SK-N-SH treated with all-trans-retinoic acid at 6 μM for 48 hours (cell line): ENCODE results near the gene DRAP1.
A peak's percentile ranks its signal among the peaks of the same experiment; 100 is the strongest.

ENCODE experiments used
- ATAC-seq: fragments of 200-7000 bp; cut with Tn5 transposase; 3 replicates; pipeline ENCODE4 v1.9.1; 2020; ENCODE audit warnings: mild to moderate bottlenecking, moderate library complexity
- ARNTL ChIP-seq: fragments of 450-650 bp; formaldehyde crosslinking; IDR thresholded peaks from 2 replicates; pipeline ENCODE4 v1.5.0; 2020; ENCODE audit warnings: low read depth, mild to moderate bottlenecking, moderate library complexity, borderline replicate concordance
- BACH2 ChIP-seq: fragments of 250-450 bp; sonication (Bioruptor Pico); IDR thresholded peaks from 2 replicates; pipeline ENCODE4 v1.9.0; 2021; ENCODE audit warnings: mild to moderate bottlenecking, borderline replicate concordance
- ESRRG ChIP-seq: fragments of 250-450 bp; sonication (Bioruptor Pico); IDR thresholded peaks from 2 replicates; pipeline ENCODE4 v1.6.1; 2021; ENCODE audit warnings: mild to moderate bottlenecking
- GLIS3 ChIP-seq: fragments of 250-450 bp; sonication (Bioruptor Pico); IDR thresholded peaks from 2 replicates; pipeline ENCODE4 v1.5.0; 2020; ENCODE audit warnings: mild to moderate bottlenecking, moderate library complexity
- ISL1 ChIP-seq: fragments of 250-450 bp; sonication (Bioruptor Pico); IDR thresholded peaks from 2 replicates; pipeline ENCODE4 v2.1.2; 2022; ENCODE audit warnings: mild to moderate bottlenecking, moderate library complexity
- OSR1 ChIP-seq: fragments of 250-450 bp; sonication (Bioruptor Pico); IDR thresholded peaks from 2 replicates; pipeline ENCODE4 v1.8.0; 2022; ENCODE audit warnings: moderate library complexity, mild to moderate bottlenecking, inconsistent platforms
- PPARA ChIP-seq: fragments of 250-450 bp; sonication (Bioruptor Pico); IDR thresholded peaks from 2 replicates; pipeline ENCODE4 v1.5.0; 2020; ENCODE audit warnings: mild to moderate bottlenecking, borderline replicate concordance
- RARB ChIP-seq: fragments of 250-450 bp; sonication (Bioruptor Pico); IDR thresholded peaks from 2 replicates; pipeline ENCODE4 v1.8.0; 2021; ENCODE audit warnings: mild to moderate bottlenecking, moderate library complexity
- TCF4 ChIP-seq: fragments of 250-450 bp; sonication (Bioruptor Pico); IDR thresholded peaks from 2 replicates; pipeline ENCODE4 v1.8.0; 2021; ENCODE audit warnings: mild to moderate bottlenecking, moderate library complexity, borderline replicate concordance
- TOX ChIP-seq: fragments of 250-450 bp; sonication (Bioruptor Pico); IDR thresholded peaks from 2 replicates; pipeline ENCODE4 v1.8.0; 2021; ENCODE audit warnings: mild to moderate bottlenecking, moderate library complexity, borderline replicate concordance
- ZC3H10 ChIP-seq: fragments of 250-450 bp; sonication (Bioruptor Pico); IDR thresholded peaks from 2 replicates; pipeline ENCODE4 v1.5.1; 2021; ENCODE audit warnings: mild to moderate bottlenecking, moderate library complexity
- ZFP3 ChIP-seq: fragments of 250-450 bp; sonication (Bioruptor Pico); IDR thresholded peaks from 2 replicates; pipeline ENCODE4 v1.5.0; 2020; ENCODE audit warnings: mild to moderate bottlenecking, moderate library complexity
- ZFP30 ChIP-seq: fragments of 450-650 bp; formaldehyde crosslinking; IDR thresholded peaks from 2 replicates; pipeline ENCODE4 v1.5.0; 2022; ENCODE audit warnings: mild to moderate bottlenecking, moderate library complexity
- ZNF565 ChIP-seq: fragments of 450-650 bp; formaldehyde crosslinking; conservative IDR thresholded peaks from 2 replicates; pipeline ENCODE4 v1.5.0; 2020; ENCODE audit warnings: low read depth, mild to moderate bottlenecking, moderate library complexity
- ZNF8 ChIP-seq: fragments of 450-650 bp; formaldehyde crosslinking; IDR thresholded peaks from 2 replicates; pipeline ENCODE4 v1.5.0; 2020; ENCODE audit warnings: mild to moderate bottlenecking, moderate library complexity
- TF ChIP-seq, protein P1 (sequence below): fragments of 250-450 bp; sonication (Bioruptor Pico); IDR thresholded peaks from 2 replicates; pipeline ENCODE4 v1.8.0; 2020; ENCODE audit warnings: mild to moderate bottlenecking, moderate library complexity, borderline replicate concordance
- TF ChIP-seq, protein P2 (sequence below): fragments of 250-450 bp; sonication (Bioruptor Pico); IDR thresholded peaks from 2 replicates; pipeline ENCODE4 v1.5.1; 2020; ENCODE audit warnings: low read depth, mild to moderate bottlenecking, moderate library complexity
- TF ChIP-seq, protein P3 (sequence below): fragments of 250-450 bp; sonication (Bioruptor Pico); IDR thresholded peaks from 2 replicates; pipeline ENCODE4 v1.5.1; 2021; ENCODE audit warnings: mild to moderate bottlenecking, moderate library complexity
- TF ChIP-seq, protein P4 (sequence below): fragments of 250-450 bp; sonication (Bioruptor Pico); IDR thresholded peaks from 2 replicates; pipeline ENCODE4 v1.5.0; 2020; ENCODE audit warnings: mild to moderate bottlenecking, moderate library complexity

DRAP1 gene

DNA sequence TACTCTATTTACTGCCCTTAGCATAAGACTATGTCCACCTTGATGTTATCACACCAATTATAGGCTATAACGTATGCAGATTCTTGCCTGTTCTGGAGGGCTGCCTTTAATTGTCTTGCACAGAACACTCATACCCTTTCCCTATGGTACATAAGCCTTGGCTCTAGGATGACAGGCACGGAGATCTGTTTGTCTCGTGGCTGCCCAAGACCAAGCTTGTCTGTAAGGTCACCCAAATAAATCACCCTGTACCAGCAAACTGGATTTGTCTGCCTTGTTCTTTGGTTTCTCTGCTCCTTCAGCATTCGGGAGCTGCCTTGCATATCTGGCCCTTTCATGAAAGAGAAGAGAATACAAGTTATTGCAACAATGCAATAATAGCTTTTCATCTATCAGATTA, 18.5 kb downstream of the DRAP1 start:
- TF ChIP-seq RARB (CRISPR knock-in tag) (no peak), ZC3H10 (CRISPR knock-in tag) (no peak), ZFP3 (CRISPR knock-in tag) (no peak), ARNTL (CRISPR knock-in tag) (no peak), ZNF565 (CRISPR knock-in tag) (no peak), TCF4 (no peak), ZFP30 (CRISPR knock-in tag) (no peak), PPARA (no peak), ESRRG (CRISPR knock-in tag) (no peak), OSR1 (CRISPR knock-in tag) (no peak)
- TF ChIP-seq, protein P1, sequence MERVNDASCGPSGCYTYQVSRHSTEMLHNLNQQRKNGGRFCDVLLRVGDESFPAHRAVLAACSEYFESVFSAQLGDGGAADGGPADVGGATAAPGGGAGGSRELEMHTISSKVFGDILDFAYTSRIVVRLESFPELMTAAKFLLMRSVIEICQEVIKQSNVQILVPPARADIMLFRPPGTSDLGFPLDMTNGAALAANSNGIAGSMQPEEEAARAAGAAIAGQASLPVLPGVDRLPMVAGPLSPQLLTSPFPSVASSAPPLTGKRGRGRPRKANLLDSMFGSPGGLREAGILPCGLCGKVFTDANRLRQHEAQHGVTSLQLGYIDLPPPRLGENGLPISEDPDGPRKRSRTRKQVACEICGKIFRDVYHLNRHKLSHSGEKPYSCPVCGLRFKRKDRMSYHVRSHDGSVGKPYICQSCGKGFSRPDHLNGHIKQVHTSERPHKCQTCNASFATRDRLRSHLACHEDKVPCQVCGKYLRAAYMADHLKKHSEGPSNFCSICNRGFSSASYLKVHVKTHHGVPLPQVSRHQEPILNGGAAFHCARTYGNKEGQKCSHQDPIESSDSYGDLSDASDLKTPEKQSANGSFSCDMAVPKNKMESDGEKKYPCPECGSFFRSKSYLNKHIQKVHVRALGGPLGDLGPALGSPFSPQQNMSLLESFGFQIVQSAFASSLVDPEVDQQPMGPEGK (CRISPR knock-in tag) = no peak
- TF ChIP-seq, protein P2, sequence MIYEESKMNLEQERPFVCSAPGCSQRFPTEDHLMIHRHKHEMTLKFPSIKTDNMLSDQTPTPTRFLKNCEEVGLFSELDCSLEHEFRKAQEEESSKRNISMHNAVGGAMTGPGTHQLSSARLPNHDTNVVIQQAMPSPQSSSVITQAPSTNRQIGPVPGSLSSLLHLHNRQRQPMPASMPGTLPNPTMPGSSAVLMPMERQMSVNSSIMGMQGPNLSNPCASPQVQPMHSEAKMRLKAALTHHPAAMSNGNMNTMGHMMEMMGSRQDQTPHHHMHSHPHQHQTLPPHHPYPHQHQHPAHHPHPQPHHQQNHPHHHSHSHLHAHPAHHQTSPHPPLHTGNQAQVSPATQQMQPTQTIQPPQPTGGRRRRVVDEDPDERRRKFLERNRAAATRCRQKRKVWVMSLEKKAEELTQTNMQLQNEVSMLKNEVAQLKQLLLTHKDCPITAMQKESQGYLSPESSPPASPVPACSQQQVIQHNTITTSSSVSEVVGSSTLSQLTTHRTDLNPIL (CRISPR knock-in tag) = no peak
- TF ChIP-seq, protein P3, sequence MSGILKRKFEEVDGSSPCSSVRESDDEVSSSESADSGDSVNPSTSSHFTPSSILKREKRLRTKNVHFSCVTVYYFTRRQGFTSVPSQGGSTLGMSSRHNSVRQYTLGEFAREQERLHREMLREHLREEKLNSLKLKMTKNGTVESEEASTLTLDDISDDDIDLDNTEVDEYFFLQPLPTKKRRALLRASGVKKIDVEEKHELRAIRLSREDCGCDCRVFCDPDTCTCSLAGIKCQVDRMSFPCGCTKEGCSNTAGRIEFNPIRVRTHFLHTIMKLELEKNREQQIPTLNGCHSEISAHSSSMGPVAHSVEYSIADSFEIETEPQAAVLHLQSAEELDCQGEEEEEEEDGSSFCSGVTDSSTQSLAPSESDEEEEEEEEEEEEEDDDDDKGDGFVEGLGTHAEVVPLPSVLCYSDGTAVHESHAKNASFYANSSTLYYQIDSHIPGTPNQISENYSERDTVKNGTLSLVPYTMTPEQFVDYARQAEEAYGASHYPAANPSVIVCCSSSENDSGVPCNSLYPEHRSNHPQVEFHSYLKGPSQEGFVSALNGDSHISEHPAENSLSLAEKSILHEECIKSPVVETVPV (CRISPR knock-in tag) = no peak
- TF ChIP-seq, all 23 proteins: peak for 0
- no peak for ATAC-seq

DNA sequence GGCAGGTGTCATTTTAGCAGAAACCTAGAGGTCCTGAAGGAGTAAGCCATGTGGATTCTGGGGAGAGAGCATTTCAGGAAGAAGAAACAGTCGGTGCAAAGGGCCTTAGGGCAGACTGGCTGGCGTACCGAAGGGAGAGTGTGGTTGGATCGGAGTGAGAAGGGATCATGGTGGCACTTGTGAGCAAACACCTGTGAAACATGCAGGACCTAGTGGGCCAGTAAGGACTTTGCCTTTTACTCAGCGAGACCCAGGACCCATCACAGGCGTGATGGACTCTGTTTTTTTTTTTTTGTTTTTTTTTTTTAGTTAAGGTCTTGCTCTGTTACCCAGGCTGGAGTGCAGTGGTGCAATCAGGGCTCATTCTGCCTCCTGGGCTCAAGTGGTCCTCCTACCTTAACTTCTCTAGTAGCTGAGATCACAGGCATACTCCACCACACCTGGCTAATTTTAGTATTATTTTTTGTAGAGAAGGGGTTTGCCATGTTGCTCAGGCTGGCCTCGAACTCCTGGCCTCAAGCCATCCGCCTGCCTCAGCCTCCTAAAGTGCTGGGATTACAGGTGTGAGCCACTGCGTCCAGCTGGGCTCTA, 22.6 kb downstream of the DRAP1 start:
- peak; percentile 31; the same call in 2 of the 3 replicates for ATAC-seq
- no peak for TF ChIP-seq ZNF565 (CRISPR knock-in tag)
- TF ChIP-seq BACH2 = no peak
- no peak for TF ChIP-seq GLIS3 (CRISPR knock-in tag)
- no peak for TF ChIP-seq PPARA
- no peak for TF ChIP-seq ZC3H10 (CRISPR knock-in tag)
- no peak for TF ChIP-seq RARB (CRISPR knock-in tag)
- TF ChIP-seq ZFP3 (CRISPR knock-in tag) = no peak
- TF ChIP-seq ISL1 (CRISPR knock-in tag) = no peak
- TF ChIP-seq ZNF8 (CRISPR knock-in tag) = no peak
- TF ChIP-seq, protein P3 (CRISPR knock-in tag) = no peak
- TF ChIP-seq, protein P4, sequence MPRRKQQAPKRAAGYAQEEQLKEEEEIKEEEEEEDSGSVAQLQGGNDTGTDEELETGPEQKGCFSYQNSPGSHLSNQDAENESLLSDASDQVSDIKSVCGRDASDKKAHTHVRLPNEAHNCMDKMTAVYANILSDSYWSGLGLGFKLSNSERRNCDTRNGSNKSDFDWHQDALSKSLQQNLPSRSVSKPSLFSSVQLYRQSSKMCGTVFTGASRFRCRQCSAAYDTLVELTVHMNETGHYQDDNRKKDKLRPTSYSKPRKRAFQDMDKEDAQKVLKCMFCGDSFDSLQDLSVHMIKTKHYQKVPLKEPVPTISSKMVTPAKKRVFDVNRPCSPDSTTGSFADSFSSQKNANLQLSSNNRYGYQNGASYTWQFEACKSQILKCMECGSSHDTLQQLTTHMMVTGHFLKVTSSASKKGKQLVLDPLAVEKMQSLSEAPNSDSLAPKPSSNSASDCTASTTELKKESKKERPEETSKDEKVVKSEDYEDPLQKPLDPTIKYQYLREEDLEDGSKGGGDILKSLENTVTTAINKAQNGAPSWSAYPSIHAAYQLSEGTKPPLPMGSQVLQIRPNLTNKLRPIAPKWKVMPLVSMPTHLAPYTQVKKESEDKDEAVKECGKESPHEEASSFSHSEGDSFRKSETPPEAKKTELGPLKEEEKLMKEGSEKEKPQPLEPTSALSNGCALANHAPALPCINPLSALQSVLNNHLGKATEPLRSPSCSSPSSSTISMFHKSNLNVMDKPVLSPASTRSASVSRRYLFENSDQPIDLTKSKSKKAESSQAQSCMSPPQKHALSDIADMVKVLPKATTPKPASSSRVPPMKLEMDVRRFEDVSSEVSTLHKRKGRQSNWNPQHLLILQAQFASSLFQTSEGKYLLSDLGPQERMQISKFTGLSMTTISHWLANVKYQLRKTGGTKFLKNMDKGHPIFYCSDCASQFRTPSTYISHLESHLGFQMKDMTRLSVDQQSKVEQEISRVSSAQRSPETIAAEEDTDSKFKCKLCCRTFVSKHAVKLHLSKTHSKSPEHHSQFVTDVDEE (CRISPR knock-in tag) = no peak
- TF ChIP-seq TOX (CRISPR knock-in tag) = no peak
- TF ChIP-seq ESRRG (CRISPR knock-in tag) = no peak
- no peak for TF ChIP-seq OSR1 (CRISPR knock-in tag)
- TF ChIP-seq, protein P2 (CRISPR knock-in tag) = no peak

DNA sequence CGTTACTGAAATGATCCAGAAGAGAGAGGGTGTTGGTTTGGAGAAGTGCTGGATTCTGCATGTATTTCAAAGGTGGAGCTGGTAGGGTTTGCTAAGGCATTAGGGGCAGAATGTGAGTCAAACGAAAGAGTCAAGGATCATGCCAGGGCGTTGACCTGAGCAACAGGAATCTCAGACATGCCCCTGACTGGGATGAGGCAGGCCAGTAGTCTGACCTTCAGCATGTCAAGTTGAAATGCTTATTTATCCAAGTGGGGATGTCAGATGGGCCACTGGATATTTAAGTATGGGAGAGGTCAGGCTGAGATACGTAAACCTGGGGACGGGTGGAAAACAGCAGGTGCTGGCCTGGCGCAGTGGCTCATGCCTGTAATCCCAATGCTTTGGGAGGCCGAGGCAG, 23.3 kb downstream of the DRAP1 start:
- ATAC-seq = no peak
- TF ChIP-seq TCF4 = no peak
- TF ChIP-seq, protein P1 (CRISPR knock-in tag) = no peak
